GM23338 (cell line): Measurements from ENCODE around the gene DOCK2. TPM values are rescaled to one million over a fixed set of nuclear protein-coding genes. Genes with fewer than 3 reads are reported as not detected.

Experiments
- ATAC-seq: fragments of 200-7000 bp; cut with Tn5 transposase; 3 replicates; pipeline ENCODE4 v1.9.1; 2020
- DNase-seq: peaks from one replicate; pipeline ENCODE4 v3.0.0-alpha.2; 2015; ENCODE audit warnings: low spot score
- H2AFZ ChIP-seq: fragments of 200-600 bp; sonication (generic); 2 replicates; pipeline ENCODE4 v1.8.0; 2016; ENCODE audit warnings: antibody characterized with exemption, mild to moderate bottlenecking, moderate library complexity
- H3F3A ChIP-seq: fragments of 200-600 bp; sonication (generic); replicated peaks from 2 replicates; pipeline ENCODE4 v1.8.0; 2017; ENCODE audit warnings: antibody characterized with exemption, mixed run types, low read depth
- H3K27ac ChIP-seq: fragments of 200-600 bp; sonication (generic); 2 replicates; pipeline ENCODE4 v1.6.1; 2016; ENCODE audit warnings: low read depth
- H3K27me3 ChIP-seq: fragments of 200-600 bp; sonication (generic); 2 replicates; pipeline ENCODE4 v1.8.0; 2016; ENCODE audit warnings: mild to moderate bottlenecking, mixed run types, moderate library complexity; ENCODE audit not compliant: insufficient read depth
- H3K36me3 ChIP-seq: fragments of 200-600 bp; sonication (generic); 2 replicates; pipeline ENCODE4 v1.8.0; 2016; ENCODE audit warnings: mild to moderate bottlenecking; ENCODE audit not compliant: insufficient read depth
- H3K4me1 ChIP-seq: fragments of 200-600 bp; sonication (generic); 2 replicates; pipeline ENCODE4 v1.8.0; 2016; ENCODE audit warnings: mild to moderate bottlenecking, moderate library complexity; ENCODE audit not compliant: insufficient read depth
- H3K4me2 ChIP-seq: fragments of 200-600 bp; sonication (generic); 2 replicates; pipeline ENCODE4 v1.7.1; 2017; ENCODE audit warnings: mixed run types
- H3K4me3 ChIP-seq: fragments of 200-600 bp; sonication (generic); 2 replicates; pipeline ENCODE4 v1.6.1; 2016; ENCODE audit warnings: mixed run types
- H3K79me2 ChIP-seq: fragments of 200-600 bp; sonication (generic); replicated peaks from 2 replicates; pipeline ENCODE4 v1.8.0; 2017; ENCODE audit warnings: mild to moderate bottlenecking; ENCODE audit not compliant: insufficient read depth
- H3K9me2 ChIP-seq: fragments of 200-600 bp; sonication (generic); 2 replicates; pipeline ENCODE4 v1.8.0; 2017; ENCODE audit not compliant: insufficient read depth
- H4K20me1 ChIP-seq: fragments of 200-600 bp; sonication (generic); replicated peaks from 2 replicates; pipeline ENCODE4 v1.8.0; 2017; ENCODE audit warnings: mild to moderate bottlenecking; ENCODE audit not compliant: insufficient read depth
- H3K27ac Mint-ChIP-seq: 2 replicates; pipeline ENCODE4 v1.8.0; 2020; ENCODE audit warnings: inconsistent platforms, mild to moderate bottlenecking, moderate library complexity, mixed read lengths
- H3K27me3 Mint-ChIP-seq: 3 replicates; pipeline ENCODE4 v1.8.0; 2022; ENCODE audit warnings: low read depth, mild to moderate bottlenecking, moderate library complexity, mixed read lengths, inconsistent platforms; ENCODE audit not compliant: insufficient read depth, poor library complexity
- H3K36me3 Mint-ChIP-seq: 3 replicates; pipeline ENCODE4 v1.8.0; 2021; ENCODE audit warnings: low read depth, mild to moderate bottlenecking, inconsistent platforms, moderate library complexity, mixed read lengths
- H3K4me1 Mint-ChIP-seq: 3 replicates; pipeline ENCODE4 v1.8.0; 2020; ENCODE audit warnings: mild to moderate bottlenecking, inconsistent platforms, mixed read lengths
- H3K4me3 Mint-ChIP-seq: 3 replicates; pipeline ENCODE4 v1.8.0; 2021; ENCODE audit warnings: moderate library complexity, mild to moderate bottlenecking, inconsistent platforms, mixed read lengths
- H3K9me3 Mint-ChIP-seq: 3 replicates; pipeline ENCODE4 v1.8.0; 2020; ENCODE audit warnings: moderate library complexity, mild to moderate bottlenecking, inconsistent platforms, mixed read lengths
- CREB1 ChIP-seq: fragments of 250-450 bp; sonication (Bioruptor Pico); IDR thresholded peaks from 2 replicates; pipeline ENCODE4 v1.5.0; 2020; ENCODE audit warnings: low read depth, mild to moderate bottlenecking, moderate library complexity
- CTCF ChIP-seq, 2 experiments: fragments of 200-600 bp in 1 of 2; sonication (generic) in 1 of 2; conservative IDR thresholded peaks; 2 replicates each; pipeline versions ENCODE4 v1.5.1 to v1.6.1; 2016 to 2017; ENCODE audit warnings: antibody characterized with exemption in 2 of 2, low read depth in 2 of 2, mild to moderate bottlenecking in 2 of 2, moderate library complexity in 1 of 2
- EZH2phosphoT487 ChIP-seq: fragments of 200-600 bp; sonication (generic); IDR thresholded peaks from one replicate; pipeline ENCODE4 v1.8.1; 2018; ENCODE audit warnings: antibody characterized with exemption; ENCODE audit not compliant: unreplicated experiment
- NANOG ChIP-seq: IDR thresholded peaks from 2 replicates; pipeline ENCODE4 v1.6.1; 2016; ENCODE audit warnings: antibody characterized with exemption, borderline replicate concordance
- POLR2AphosphoS5 ChIP-seq: IDR thresholded peaks from 2 replicates; pipeline ENCODE4 v1.6.1; 2016; ENCODE audit warnings: antibody characterized with exemption, low read depth
- ZNF462 ChIP-seq: fragments of 250-450 bp; sonication (Bioruptor Pico); IDR thresholded peaks from 2 replicates; pipeline ENCODE4 v1.5.0; 2020; ENCODE audit warnings: mild to moderate bottlenecking, moderate library complexity
- polyA plus RNA-seq: library from polyadenylated mRNA; unstranded; fragments of >200 nt; fragmentation: Nextera tagmentation; extraction: Ambion mirVana; gene quantifications from 2 replicates; pipeline ENCODE4 v1.2.1, GENCODE V29; 2016
- total RNA-seq: library from RNA; depleted of rRNA; stranded (reverse); fragments of >200 nt; shearing (Covaris generic); gene quantifications from 2 replicates; pipeline ENCODE4 v1.2.3, GENCODE V29; 2014

The DOCK2 gene
- total and polyA plus RNA-seq, 2 experiments from 2014 or later: 3.7 to 9.4 TPM

DNA sequence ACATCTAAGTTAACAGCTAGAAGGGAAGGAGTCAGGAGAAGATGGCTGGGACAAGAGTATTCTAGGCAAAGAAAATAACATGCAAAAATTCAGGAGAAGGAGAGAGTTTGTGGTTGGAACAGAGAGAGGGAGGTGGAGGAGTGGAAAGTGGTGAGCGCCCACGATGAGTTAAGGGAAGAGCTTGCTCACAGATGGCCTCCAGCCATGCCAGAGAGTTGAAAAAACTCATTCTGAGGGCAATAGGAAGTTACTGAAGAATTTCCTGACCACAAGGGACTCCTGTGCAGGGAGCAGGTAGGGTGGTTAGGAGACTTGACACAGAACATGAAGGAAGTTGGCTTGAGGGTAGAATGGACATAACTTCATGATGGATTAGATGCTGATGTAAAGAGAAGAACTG lies 159.7 kb downstream of the DOCK2 start (continued):
- no peak for TF ChIP-seq ZNF462
- no peak for TF ChIP-seq CREB1 (CRISPR knock-in tag)
- TF ChIP-seq EZH2phosphoT487: no peak

GRCh38 chr5:169797577-169797976 lies 160.5 kb downstream of the DOCK2 start:
- Mint-ChIP-seq H3K4me1 (peaks cover 22% of the 10 kb centered on the region; the same call in 2 of the 3 replicates), H3K27ac (no peak overlapping the region), H3K9me3 (no peaks in the 10 kb centered on the region; the same call in 2 of the 3 replicates), H3K27me3 (no peaks in the 10 kb centered on the region), H3K36me3 (no peaks in the 10 kb centered on the region; the same call in 2 of the 3 replicates), H3K4me3 (no peak overlapping the region)
- Histone ChIP-seq H3K27ac (no peak overlapping the region), H3K4me1 (peaks cover 17% of the 10 kb centered on the region), H3K27me3 (no peaks in the 10 kb centered on the region), H3K36me3 (no peaks in the 10 kb centered on the region), H3K9me2 (peaks cover 13% of the 10 kb centered on the region), H3K4me2 (no peak overlapping the region), H3F3A (no peaks in the 10 kb centered on the region), H3K4me3 (no peak overlapping the region), H4K20me1 (no peaks in the 10 kb centered on the region), H3K79me2 (no peaks in the 10 kb centered on the region), H2AFZ (no peak overlapping the region)
- ATAC-seq: no peak
- TF ChIP-seq POLR2AphosphoS5: no peak
- DNase-seq: no peak

DNA sequence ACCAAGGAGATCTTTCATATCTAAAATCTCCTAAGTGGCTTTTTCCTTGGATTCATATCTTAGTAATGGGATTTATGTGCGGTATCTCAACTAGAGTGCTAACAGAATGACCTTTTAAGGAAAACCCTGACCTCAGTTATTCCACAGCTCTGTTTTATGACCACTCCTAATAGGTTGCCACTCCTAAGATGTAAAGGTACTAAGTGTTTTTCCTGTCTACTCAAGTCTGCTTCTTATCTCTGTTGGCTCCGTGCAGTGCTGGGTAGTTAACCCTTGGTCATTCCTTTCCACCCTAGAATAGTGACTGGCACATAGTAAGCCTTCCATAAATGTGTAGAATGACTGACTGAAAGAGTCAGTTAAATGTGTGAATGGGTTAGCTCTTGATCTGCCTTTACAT lies 161.4 kb downstream of the DOCK2 start:
- no peak overlapping the region for H3K27ac ChIP-seq
- ATAC-seq (no peak), DNase-seq (no peak)
- peaks cover 22% of the 10 kb centered on the region for H3K4me1 Mint-ChIP-seq
- no peaks in the 10 kb centered on the region; the same call in 2 of the 3 replicates for H3K9me3 Mint-ChIP-seq
- H3F3A ChIP-seq: no peaks in the 10 kb centered on the region
- H4K20me1 ChIP-seq: no peaks in the 10 kb centered on the region
- H3K9me2 ChIP-seq: peaks cover 13% of the 10 kb centered on the region
- H3K27me3 ChIP-seq: no peaks in the 10 kb centered on the region
- H3K79me2 ChIP-seq: no peaks in the 10 kb centered on the region
- no peak overlapping the region for H3K4me3 Mint-ChIP-seq
- H3K36me3 Mint-ChIP-seq: no peaks in the 10 kb centered on the region; the same call in 2 of the 3 replicates
- no peak overlapping the region for H3K4me3 ChIP-seq
- H3K27me3 Mint-ChIP-seq: no peaks in the 10 kb centered on the region
- H3K4me1 ChIP-seq: peaks cover 17% of the 10 kb centered on the region
- H3K27ac Mint-ChIP-seq: no peak overlapping the region
- no peak for TF ChIP-seq CTCF (conservative IDR thresholded peaks at IDR 0.05; ENCODE audit: low read depth in 2 of 2)
- TF ChIP-seq NANOG: no peak
- no peak overlapping the region for H2AFZ ChIP-seq
- H3K4me2 ChIP-seq: peak overlapping the region; percentile 42
- no peaks in the 10 kb centered on the region for H3K36me3 ChIP-seq
